Measurements from ENCODE around the gene METTL6.

- TF ChIP-seq, protein P1, sequence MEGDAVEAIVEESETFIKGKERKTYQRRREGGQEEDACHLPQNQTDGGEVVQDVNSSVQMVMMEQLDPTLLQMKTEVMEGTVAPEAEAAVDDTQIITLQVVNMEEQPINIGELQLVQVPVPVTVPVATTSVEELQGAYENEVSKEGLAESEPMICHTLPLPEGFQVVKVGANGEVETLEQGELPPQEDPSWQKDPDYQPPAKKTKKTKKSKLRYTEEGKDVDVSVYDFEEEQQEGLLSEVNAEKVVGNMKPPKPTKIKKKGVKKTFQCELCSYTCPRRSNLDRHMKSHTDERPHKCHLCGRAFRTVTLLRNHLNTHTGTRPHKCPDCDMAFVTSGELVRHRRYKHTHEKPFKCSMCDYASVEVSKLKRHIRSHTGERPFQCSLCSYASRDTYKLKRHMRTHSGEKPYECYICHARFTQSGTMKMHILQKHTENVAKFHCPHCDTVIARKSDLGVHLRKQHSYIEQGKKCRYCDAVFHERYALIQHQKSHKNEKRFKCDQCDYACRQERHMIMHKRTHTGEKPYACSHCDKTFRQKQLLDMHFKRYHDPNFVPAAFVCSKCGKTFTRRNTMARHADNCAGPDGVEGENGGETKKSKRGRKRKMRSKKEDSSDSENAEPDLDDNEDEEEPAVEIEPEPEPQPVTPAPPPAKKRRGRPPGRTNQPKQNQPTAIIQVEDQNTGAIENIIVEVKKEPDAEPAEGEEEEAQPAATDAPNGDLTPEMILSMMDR (conservative IDR thresholded peaks at IDR 0.05; ENCODE audit: low read depth, low read length) = no peak
- TF ChIP-seq EZH2 (IDR thresholded peaks at IDR 0.05; ENCODE audit: borderline replicate concordance, low read depth, low read length, poor library complexity, severe bottlenecking) = no peak
Observed at GRCh38 chr3:15467227-15468181, 40.2 kb upstream of the METTL6 start.

Measured in A673 (cell line).